Measurements from ENCODE around the gene UVRAG. TPM values are rescaled to one million over a fixed set of nuclear protein-coding genes. Genes with fewer than 3 reads are reported as not detected.

The UVRAG gene
- total RNA-seq, 1 experiment from 2014 or later = 6.9 TPM

DNA sequence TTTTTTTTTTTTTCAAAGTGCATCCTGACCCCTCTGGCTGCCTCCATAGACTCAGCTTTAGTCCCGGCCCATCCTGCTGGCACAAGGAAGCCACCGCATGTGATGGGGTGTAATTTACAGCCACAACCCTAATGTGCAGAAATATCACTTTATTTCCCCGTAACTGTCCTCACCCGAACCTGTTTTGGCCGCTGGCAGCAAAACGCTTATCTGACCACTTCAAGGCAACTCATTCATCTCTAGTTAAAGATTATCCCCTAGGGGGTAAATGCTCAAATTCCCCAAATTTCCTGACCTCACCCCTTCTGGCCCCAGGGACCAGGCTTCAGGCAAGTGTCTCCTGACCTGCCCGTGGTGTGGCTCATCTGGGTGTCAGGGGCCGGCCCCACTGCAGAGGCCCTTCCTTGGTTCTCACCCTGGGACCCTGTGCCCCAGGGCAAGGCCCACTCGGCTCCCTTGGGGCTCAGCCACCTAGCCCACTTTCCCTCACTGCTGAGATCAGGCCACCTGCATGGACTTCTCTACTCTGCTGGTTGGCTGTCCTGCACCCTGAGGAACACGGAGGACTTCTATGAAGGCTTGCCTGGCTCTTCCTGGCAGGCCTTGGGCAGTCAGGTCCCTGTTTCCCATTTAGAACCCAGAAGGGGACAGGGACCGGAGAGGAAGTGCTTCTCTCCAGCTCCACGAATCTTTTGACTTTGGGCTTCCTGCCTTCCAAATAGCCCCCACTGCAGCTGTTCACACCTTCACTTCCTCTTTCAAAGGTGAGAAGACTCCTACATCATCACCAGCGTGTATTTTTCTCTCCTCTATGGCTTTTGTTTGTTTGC, 337.9 kb downstream of the UVRAG start:
- in situ Hi-C loops (cut with HindIII; ENCODE audit: low pct_unique_long_range_greater_than_20kb, low sequenced_read_pairs) = no loop called here
- DNase-seq (ENCODE audit: low read depth) = no peak

DNA sequence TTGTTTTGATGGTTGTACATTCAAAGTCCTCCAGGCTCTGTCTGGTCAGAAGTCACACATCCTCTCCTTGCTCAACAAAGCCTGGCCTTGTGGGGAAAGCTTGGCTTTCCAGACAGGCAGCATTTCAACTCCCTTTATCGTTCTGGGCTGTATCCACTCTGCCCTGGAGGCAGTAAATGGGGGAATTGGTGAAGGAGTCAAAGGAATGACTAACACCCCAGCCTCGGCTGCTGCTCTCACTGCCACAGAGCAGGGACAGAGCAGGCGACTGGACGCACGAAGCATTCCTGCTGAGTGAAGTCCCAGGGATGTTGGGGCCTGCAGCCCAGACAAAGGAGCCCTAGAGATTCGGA, 338.5 kb downstream of the UVRAG start:
- no peak for DNase-seq (ENCODE audit: low read depth)
- in situ Hi-C loops (cut with HindIII; ENCODE audit: low pct_unique_long_range_greater_than_20kb, low sequenced_read_pairs) = no loop called here

DNA sequence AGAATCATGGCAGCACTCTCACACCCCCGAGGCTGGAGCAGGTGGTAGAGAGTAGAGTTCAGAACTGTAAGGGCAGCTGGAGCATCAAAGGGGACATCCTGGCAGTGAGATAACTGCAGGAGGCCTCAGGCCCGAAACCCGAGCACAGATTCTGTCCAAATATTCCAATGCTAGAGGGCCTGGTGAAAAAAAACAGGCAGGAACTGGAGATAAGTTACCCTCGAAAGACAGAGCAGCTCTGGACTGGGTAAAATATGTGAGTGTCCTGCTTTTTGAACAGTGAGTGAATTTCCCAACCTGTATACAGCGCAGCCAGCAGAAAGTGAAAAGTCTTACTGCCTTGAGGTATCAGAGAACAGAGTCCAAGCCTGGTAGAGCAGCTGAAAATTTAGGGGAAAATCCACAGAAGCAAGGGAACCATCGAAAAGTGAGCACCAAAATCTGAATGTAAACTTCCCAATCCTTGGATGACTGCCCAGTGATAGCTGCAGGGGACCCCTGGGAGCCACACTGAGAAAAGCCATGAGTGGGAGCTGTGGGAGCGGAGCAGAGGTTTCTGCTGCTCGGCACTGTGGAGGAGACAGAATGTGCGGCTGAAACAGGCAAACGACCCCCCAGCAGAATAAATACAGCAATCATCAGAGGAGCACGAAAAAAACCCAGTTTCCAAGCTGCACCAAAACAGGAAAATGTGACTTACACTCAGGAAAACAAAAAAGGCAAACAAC, 340.7 kb downstream of the UVRAG start:
- in situ Hi-C loops (cut with HindIII; ENCODE audit: low pct_unique_long_range_greater_than_20kb, low sequenced_read_pairs) = no loop called here
- DNase-seq (ENCODE audit: low read depth) = no peak

DNA sequence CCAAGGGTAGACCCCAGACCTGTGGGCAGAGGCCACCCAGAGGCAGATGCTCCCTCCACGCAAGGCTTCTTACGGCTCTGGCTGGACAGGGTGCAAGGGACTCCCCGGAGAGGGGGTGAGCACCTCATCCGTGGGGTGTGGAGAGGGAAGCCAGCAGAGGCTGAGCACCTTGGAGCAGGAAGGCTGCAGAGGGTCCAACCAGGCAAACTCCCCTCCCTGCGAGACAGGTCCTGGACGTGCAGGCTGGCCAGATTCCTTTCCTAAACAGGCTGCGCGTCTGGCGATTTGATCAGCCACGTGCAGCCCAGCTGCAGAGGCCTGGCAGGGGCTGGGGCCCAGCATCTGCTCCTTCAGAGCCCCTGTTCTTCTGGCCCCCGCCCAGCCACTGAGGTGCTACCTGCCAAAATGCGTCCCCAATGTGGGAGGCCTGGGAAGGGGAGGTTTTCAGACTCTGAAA, 342.0 kb downstream of the UVRAG start:
- no peak for DNase-seq (ENCODE audit: low read depth)
- in situ Hi-C loops (cut with HindIII; ENCODE audit: low pct_unique_long_range_greater_than_20kb, low sequenced_read_pairs) = no loop called here

DNA sequence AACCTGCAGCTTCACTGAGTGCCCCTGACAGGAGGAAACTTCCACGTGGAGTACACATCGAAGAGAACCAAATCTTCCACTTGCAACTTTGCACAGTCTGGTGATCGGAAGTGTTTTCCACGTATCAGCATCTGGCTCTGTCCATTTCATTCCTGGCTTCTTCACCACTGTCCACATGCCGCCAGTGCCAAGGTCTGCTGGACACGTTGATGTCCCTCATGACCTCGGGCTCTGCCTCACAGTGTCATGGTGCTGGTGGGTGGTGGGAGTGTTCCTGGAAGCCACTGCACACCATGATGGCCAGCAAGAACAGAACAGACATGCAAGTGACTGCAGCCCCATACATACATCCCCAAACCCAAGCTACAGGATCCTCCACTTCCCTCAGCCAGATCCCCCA, 342.9 kb downstream of the UVRAG start:
- in situ Hi-C loops (cut with HindIII; ENCODE audit: low pct_unique_long_range_greater_than_20kb, low sequenced_read_pairs) = no loop called here

DNA sequence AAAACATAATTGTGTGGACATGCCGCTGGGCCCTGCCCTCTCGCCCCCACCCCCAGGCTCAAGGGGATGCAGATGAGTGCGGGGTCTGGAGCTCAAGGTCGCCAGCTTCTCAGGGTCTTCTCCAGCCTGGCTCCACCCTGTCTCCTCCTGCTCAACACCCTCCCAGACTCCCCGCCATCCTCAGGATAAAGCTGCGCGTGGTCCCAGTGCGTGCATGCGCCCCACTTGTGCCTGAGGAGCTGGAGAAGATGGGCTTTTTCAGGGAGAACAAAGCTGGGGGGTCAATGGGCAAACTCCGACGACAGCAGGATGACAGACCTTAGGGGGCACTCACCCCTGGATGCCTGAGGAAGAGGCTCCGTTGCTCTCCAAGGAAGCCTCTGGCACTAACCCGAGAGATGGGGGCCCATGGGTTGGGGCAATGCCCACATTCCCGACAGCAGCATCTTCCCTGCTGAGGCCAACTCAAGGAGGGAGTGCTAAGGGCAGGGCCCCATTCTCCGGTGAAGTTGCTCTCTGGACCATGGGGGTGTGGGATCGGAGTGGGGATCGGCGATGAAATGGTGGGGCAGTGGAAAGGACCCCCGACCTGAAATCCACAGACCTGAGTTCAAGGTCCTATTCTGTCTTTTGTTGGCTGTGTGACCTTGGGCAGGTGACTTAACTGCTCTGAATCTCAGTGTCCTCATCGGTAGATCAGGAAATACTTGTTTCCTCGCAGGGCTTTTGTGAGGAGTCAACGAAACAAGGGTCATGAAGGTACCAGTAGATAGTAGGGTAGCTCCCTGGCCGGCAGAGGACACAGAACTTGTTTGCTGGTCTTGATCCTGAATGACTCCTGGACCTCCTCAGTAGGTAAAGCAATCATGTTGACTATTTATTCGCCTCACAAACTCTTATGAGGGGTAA, 343.6 kb downstream of the UVRAG start:
- in situ Hi-C loops (cut with HindIII; ENCODE audit: low pct_unique_long_range_greater_than_20kb, low sequenced_read_pairs) = no loop called here
- no peak for DNase-seq (ENCODE audit: low read depth)

More for the DNA sequence above, 342.9 kb downstream of the UVRAG start:
- DNase-seq (ENCODE audit: low read depth) = no peak

DNA sequence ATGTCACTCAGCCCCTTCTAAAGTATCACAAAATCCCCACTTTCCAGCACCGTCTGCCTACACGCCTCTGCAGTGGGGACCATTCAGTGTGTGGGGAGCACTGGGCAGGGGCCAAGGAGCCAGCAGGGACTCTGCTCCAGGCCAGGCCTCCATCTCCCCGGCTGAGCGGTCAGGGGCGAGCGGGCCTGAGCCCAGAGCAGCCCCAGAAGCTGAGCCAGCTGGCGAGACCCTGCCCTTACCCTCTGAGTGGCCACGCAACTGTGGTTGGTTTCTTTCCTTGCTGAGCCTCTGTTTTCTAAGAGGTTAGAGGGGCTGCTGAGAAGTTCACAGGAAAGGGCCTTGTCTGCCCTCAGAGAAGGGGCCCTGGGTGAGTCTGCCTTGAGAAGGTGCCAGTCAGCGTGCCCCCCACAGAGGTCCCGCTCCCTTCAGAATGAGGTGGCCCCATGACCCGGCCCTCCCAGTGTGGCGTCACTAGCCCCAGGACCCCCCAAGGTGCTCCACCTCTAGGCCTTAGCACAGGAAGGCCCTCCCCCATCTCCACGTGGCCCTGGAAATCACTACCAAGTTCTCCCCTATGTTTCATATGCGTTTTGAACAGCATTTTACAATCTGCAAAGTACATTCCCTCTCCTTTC, 344.4 kb downstream of the UVRAG start:
- in situ Hi-C loops (cut with HindIII; ENCODE audit: low pct_unique_long_range_greater_than_20kb, low sequenced_read_pairs) = no loop called here
- no peak for DNase-seq (ENCODE audit: low read depth)

DNA sequence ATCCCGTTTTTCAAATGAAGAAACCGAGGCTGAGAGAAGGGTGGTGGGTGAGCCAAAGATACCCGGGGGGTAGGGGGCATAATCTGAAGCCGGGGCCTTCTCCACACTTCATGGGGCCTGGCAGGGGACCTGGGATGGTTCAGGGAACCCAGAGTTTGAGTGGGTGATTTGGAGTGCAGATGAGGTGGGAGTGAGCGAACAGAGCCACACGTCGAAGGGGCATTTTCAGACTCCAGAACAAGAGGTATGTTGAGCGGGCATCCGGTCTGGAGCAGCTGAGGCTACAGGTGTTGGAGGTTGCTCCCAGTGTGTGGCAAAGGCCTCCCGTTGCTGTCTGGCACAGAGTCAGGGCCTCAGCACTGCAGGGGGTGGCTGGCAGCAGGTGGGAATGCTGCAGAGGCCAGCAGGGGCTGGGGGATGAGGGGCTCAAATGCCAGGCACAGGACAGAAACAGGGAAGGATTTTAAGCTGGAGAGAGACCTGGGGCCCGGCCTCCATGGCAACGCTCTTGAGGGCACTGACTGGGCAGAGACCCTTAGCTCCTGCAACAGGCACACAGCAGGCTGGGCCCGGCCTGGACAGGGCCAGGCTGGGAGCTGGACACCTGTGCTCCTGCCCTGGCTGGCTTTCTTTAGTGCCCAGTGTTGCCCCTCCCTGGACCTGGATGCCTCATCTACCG, 345.1 kb downstream of the UVRAG start:
- in situ Hi-C loops (cut with HindIII; ENCODE audit: low pct_unique_long_range_greater_than_20kb, low sequenced_read_pairs) = no loop called here
- DNase-seq (ENCODE audit: low read depth) = no peak

DNA sequence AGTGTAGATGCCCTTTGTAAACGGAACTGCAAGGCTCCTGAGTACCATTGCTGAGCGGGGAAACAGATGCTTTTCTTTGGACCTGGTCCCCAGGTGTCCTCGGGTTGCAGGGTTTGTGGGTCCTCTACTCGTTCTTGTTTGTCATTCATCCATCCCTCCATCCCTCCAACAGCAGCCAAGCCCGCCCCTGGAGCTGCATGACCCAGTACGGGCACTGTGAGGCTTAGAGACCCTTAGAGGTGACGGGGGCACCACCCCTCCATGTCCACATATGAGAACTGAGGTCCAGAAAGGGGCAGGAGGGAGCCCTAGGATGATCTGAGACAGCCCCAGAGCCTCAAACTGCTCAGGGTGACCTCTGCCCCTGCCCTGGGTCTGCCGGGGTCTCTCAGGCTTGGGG, 345.8 kb downstream of the UVRAG start:
- no peak for DNase-seq (ENCODE audit: low read depth)
- in situ Hi-C loops (cut with HindIII; ENCODE audit: low pct_unique_long_range_greater_than_20kb, low sequenced_read_pairs) = no loop called here

DNA sequence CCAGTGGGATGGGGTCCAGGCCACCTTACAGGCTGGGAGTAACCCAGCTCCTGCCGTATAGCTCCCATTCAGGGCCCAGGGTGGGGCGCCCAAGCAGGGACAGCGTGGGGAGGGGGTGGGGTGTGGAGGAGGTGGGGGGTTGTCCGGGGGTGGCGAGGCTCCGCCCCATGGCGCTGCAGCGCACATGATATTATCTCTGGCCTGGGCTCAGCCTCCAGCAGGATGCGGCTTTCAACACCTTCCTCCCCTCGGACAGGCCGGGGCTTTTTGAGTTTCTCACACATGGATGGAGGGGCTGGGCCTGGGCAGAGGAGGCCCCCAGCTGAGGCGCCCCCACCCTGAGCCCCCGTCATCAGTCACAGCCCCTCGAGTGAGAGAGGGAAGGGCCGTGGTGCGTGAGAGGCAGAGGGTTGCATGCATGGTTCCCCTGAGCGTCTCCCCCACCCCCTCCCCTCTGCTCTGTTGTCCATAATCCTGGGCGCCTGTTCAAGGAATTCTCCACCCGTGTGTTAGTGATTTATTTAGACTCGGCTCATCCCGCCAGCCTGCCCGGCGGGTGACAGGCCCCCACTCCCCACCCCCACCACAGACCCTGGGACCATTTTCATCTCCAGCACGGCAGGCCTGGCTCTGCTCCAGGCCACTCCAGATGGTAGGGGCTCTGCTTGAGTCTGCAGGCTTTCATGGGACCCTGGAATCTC, 346.4 kb downstream of the UVRAG start:
- in situ Hi-C loops (cut with HindIII; ENCODE audit: low pct_unique_long_range_greater_than_20kb, low sequenced_read_pairs) = no loop called here

DNA sequence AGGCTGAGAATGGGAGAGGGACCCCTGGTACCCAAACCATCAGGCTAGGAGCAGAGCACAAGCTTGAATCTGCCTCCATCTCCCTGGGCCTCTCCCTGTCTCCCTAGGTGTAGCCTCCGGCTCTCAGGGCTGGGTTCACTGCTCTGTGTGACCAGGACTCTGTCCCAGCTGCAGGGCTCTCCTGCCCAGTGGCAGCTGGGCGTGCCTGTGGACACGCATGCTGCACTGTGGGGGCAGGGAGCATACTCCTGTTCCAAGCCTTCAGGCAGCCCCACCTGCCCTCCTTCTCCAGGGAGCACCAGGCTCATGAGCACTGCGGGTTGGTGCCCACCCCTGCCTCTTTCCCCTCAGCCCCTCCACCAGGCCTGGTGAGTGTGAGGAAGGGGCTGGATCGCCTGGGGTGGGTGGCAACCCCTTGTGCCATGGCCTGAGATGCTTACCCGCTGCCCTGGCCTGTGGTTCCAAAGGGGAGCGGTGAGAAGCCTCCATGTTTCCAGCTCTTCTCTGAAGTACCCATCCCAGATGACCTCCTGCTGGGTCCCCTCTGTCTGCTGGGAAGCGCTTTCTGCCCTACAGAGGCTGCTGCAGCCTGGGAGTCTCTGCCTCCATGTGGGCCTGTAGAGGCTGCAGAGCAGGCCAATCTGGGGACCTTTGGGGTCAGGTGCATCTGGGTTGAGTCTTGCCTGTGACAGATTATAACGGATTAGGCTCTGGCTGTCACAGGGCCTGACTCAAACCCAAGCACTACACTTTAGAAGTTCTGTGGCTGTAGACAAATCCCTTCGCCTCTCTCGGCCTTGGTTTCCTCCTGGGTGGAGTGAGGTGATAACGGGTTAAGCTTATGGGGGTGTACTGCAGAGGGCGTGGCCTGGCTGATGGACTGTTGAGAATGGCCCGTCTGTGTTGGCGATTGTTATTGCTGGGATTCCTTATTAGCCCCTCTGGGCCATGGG, 347.6 kb downstream of the UVRAG start:
- in situ Hi-C loops (cut with HindIII; ENCODE audit: low pct_unique_long_range_greater_than_20kb, low sequenced_read_pairs) = no loop called here
- DNase-seq (ENCODE audit: low read depth) = peak; percentile 16

More for the DNA sequence above, 346.4 kb downstream of the UVRAG start:
- no peak for DNase-seq (ENCODE audit: low read depth)

DNA sequence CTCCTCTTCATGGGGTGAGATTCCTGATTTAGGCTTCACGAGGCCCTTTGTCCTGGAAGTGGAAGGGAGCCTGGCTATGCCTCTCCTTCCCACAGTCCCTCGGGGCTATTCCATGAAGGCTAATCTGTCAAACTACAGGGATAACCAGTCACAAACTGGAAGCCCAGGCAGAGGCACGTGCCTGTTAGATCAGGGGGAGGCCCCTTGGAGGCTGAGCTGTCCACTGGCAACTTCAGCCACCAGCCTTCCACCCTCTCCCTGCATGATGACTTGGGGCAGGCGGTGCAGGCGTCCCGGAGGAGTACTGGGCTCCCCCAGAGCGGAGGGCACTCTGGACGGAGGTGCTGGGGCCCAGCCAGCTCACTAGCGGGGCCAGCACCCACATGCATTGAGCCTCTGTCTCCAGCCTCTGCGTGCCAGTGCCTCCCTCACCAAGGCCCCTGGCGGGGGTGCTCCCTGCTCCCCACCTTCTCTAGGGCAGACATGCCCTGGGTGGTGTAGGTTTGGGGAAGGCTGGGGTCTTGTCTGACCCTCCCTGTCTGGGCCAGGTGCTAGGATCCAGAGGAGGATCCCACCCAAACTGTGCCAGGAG, 348.4 kb downstream of the UVRAG start:
- DNase-seq (ENCODE audit: low read depth) = no peak
- in situ Hi-C loops (cut with HindIII; ENCODE audit: low pct_unique_long_range_greater_than_20kb, low sequenced_read_pairs) = no loop called here

DNA sequence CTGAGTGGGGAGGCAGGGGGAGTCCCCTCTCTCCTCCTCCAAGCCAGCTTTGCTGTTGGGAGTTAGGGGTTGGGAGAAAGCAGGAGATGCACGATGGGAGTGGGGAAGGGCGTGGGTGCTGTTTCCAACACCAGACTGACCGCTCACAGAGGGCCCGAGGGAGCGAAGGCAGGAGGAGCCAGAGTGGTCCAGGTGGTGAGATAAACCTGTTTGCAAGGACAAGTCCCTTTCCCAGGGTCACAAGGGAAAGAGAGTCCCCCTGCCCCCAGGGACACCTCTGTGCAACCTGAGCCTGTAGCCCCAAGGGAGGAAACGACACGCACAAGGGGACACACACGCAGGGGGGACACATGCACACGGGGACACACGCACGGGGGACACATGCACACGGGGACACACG, 349.1 kb downstream of the UVRAG start:
- no peak for DNase-seq (ENCODE audit: low read depth)
- in situ Hi-C loops (cut with HindIII; ENCODE audit: low pct_unique_long_range_greater_than_20kb, low sequenced_read_pairs) = no loop called here

DNA sequence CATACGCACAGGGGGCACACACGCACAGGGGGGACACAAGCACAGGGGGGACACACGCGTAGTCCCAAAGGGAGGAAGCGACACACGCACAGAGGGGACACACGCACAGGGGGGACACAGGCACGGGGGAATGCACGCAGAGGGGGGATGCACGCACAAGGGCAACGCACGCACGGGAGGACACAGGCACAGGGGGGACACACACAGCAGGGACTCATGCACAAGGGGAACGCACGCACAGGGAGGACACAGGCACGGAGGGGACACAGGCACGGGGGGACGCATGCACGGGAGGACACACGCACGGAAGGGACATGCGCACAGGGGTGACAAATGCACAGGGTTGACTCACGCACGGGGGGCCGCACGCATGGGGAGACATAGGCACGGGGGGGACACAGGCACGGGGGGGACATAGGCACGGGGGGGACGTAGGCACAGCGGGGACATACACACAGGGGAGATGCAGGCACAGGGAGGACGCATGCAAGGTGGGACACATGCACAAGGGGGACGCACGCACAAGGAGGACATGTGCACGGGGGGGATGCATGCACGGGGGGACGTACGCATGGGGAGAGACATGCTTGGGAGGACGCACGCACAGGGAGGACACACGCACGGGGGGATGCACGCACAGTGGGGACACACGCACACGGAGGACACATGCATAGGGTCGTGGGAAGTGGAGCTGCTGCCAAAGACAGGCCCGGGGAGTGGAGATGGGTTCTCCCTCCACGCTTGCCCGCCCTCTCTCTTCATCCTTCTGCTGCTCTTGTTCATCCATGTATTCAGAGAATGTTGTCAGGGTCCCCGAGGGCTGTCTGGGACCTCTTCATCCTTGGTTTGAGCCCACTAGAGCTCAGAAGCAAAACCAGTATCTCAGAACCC, 350.1 kb downstream of the UVRAG start:
- in situ Hi-C loops (cut with HindIII; ENCODE audit: low pct_unique_long_range_greater_than_20kb, low sequenced_read_pairs) = no loop called here
- DNase-seq (ENCODE audit: low read depth) = no peak

DNA sequence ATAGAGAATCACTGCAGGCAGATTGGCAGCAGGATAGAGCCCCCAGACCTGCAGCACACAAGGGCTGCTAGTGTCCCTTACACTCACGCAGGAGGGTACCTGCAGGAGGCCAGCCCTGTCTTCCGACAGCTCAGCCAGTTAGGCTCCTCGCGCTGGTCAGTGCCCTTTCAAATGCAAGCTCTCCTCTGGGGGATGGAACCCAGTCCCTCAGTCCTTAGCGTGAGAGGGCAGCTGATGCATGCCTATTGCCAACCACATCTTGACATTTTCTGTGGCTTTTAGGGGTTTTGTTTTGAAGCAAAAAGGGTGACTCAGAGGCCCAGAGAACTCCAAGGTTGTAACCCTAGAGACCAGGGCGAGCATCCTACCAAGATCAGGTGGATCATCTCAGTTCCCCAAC, 351.3 kb downstream of the UVRAG start:
- in situ Hi-C loops (cut with HindIII; ENCODE audit: low pct_unique_long_range_greater_than_20kb, low sequenced_read_pairs) = no loop called here
- no peak for DNase-seq (ENCODE audit: low read depth)
